AG04449 (cell line): ENCODE measurements around the gene AQP5.

Experiments used
- CTCF ChIA-PET: fragments of 350-600 bp; formaldehyde crosslinking; extraction: SDS; loops from one replicate; lab custom pipeline; 2021; ENCODE audit warnings: antibody characterized with exemption; lab: Yijun Ruan, JAX
- POLR2A ChIA-PET: fragments of 400-600, 350-600 bp; formaldehyde crosslinking; extraction: SDS; loops from one replicate; lab custom pipeline; 2020; ENCODE audit warnings: antibody characterized with exemption, inconsistent platforms; lab: Yijun Ruan, JAX
- DNase-seq: peaks from one replicate; pipeline ENCODE4 v3.0.0-alpha.2; 2010; ENCODE audit warnings: low read depth, low spot score
- H3K4me3 ChIP-seq: 2 replicates; pipeline ENCODE4 v1.5.1; 2011; ENCODE audit warnings: low read depth, mild to moderate bottlenecking, control low read depth, low read length
- TF ChIP-seq, protein P1 (sequence below): IDR thresholded peaks from one replicate; pipeline ENCODE4 v1.5.1; 2011; ENCODE audit warnings: mild to moderate bottlenecking, moderate library complexity, low read length, control low read depth, inconsistent platforms; ENCODE audit not compliant: insufficient read depth; ENCODE audit errors: missing control alignments

AQP5 gene

DNA sequence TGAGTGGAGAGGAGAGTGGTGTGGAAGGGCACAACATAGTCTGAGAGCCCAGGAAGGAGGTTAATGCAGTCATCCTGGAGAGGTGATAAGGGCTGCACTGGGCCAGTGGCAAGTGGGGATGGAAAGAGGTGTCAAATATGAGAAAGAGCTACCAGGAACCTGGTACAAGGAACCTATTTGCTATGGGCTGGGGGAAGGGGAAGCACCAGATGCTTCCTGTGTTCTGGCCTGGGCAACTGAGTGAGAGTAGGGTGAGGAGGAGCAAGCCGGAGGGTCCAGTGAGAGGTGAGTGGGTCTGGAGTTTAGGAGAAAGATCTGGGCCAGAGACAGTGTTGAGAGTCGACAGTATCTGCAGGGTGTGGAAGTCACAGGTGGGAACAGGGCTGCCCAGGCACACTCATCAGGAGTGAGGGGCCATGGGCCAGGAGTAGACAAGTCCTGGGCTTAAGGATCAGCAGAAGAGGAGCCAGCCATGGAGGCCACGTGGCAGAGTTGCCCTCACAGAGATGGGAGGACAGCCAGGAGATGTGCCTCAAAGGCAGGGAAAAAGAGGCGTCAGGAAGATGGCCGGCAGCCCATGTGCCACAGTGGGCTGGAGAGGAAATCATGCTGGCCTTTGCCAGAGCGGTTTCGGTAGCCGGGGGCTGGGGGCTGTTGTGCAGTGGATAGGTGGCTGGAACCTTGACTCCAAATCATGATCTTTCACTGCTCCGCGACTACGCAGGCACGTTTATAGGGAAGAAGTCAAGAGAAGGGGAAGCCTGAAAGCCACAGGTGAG is 8.2 kb downstream of the AQP5 start:
- no peak for DNase-seq
- no peak overlapping the region for H3K4me3 ChIP-seq
- ChIA-PET POLR2A (no interaction called here), CTCF (interaction anchor here (0.9 to 26.8 kb wide), 19 partner anchors 10 to 345 kb away, joined by 4 to 1042 read pairs (median 42); partner anchors contain the start of genes AQP2, AQP5, RACGAP1 and SMARCD1)
- TF ChIP-seq, protein P1, sequence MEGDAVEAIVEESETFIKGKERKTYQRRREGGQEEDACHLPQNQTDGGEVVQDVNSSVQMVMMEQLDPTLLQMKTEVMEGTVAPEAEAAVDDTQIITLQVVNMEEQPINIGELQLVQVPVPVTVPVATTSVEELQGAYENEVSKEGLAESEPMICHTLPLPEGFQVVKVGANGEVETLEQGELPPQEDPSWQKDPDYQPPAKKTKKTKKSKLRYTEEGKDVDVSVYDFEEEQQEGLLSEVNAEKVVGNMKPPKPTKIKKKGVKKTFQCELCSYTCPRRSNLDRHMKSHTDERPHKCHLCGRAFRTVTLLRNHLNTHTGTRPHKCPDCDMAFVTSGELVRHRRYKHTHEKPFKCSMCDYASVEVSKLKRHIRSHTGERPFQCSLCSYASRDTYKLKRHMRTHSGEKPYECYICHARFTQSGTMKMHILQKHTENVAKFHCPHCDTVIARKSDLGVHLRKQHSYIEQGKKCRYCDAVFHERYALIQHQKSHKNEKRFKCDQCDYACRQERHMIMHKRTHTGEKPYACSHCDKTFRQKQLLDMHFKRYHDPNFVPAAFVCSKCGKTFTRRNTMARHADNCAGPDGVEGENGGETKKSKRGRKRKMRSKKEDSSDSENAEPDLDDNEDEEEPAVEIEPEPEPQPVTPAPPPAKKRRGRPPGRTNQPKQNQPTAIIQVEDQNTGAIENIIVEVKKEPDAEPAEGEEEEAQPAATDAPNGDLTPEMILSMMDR: no peak

- DNase-seq: no peak
- ChIA-PET CTCF (interaction anchor here (1.2 to 26.8 kb wide), 10 partner anchors 8 to 102 kb away, joined by 3 to 1042 read pairs (median 107); partner anchors contain the start of genes AQP2 and AQP5), POLR2A (no interaction called here)
- no peak overlapping the region for H3K4me3 ChIP-seq
- TF ChIP-seq, protein P1: no peak
These were observed 9.0 kb downstream of the AQP5 start for GRCh38 chr12:49970658-49971057.

DNA sequence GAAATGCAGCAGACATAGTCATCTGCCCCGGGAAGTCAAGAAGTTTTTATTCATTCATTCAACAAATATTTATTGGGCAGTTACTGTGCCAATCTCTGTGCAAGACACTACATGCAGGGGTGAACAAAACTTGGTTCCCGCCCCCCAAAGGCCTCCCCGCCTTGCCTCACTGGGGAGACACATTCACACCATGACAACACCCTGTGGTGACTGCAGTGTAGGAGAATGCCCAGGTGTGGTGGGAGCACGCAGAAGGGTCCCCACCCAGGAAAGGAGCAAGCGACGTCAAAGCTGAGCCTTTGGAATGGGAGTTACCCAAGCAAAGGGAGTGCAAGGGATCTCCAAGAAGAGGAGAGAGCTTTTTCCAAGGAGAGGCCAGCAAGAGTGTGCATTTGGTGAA is 9.5 kb downstream of the AQP5 start:
- no peak overlapping the region for H3K4me3 ChIP-seq
- DNase-seq: no peak
- POLR2A ChIA-PET: no interaction called here
- TF ChIP-seq, protein P1: no peak
- CTCF ChIA-PET: interaction anchor here (0.8 to 26.8 kb wide), 8 partner anchors 9 to 98 kb away, joined by 3 to 1042 read pairs (median 66); partner anchors contain the start of gene AQP5

- POLR2A ChIA-PET: no interaction called here
- H3K4me3 ChIP-seq: no peak overlapping the region
- TF ChIP-seq, protein P1: no peak
- CTCF ChIA-PET: interaction anchor here (0.8 to 26.8 kb wide), 10 partner anchors 8 to 112 kb away, joined by 3 to 1042 read pairs (median 12); partner anchors contain the start of genes AQP5 and SMARCD1
- DNase-seq: no peak
These were observed 10.5 kb downstream of the AQP5 start for GRCh38 chr12:49972129-49972528.

DNA sequence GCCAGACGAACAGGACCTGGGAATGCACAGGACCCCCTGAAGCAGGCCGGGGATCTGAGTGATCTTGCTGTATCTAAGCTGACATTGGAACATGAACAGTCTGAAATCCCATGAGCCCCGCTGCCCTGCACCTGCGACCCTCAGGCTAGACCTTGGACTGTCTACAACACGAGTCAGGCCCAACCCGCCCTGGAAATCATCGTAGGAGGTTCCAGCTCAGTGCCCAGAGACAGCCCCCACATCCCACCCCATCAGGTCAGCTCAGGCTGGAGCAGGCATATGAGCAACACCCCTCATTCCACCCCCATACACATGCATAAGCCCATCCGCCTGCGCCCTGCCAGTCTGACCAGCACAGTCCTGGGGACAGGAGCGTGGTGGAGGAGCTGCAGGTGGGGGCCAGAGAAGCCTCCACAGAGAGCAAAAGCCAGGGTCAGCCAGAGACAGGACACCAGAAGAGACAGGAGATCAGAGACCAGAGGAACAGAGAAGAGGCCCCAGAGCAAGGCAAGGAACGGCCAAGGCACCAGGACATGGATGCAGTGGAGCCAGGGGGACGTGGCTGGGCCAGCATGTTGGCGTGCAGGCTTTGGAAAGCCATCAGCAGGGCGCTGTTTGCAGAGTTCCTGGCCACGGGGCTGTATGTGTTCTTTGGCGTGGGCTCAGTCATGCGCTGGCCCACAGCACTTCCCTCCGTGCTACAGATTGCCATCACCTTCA is 11.1 kb downstream of the AQP5 start, which contains the start of gene AQP6:
TSS of gene AQP6 (plus strand) at position 307 of the 720 bp plus-strand sequence. CDS start at position 534, 227 bp downstream.
- no peak within 1 kb of the TSS for H3K4me3 ChIP-seq
- no peak for DNase-seq
- CTCF ChIA-PET: interaction anchor here (1.6 to 26.8 kb wide), 8 partner anchors 3 to 112 kb away, joined by 6 to 1042 read pairs (median 196); partner anchors contain the start of genes AQP5, AQP6 and SMARCD1
- POLR2A ChIA-PET: no interaction called here
- TF ChIP-seq, protein P1: no peak

- ChIA-PET CTCF (interaction anchor here (1.2 to 26.8 kb wide), 11 partner anchors 4 to 138 kb away, joined by 3 to 1042 read pairs (median 11); partner anchors contain the start of genes AQP6 and COX14), POLR2A (no interaction called here)
- H3K4me3 ChIP-seq: no peak overlapping the region
- DNase-seq: no peak
- TF ChIP-seq, protein P1: no peak
These were observed 11.7 kb downstream of the AQP5 start for GRCh38 chr12:49973361-49973830.
